Smooth muscle cell (in vitro differentiated cells): ENCODE results near the gene DPYD. TPM values are rescaled to one million over a fixed set of nuclear protein-coding genes. Genes with fewer than 3 reads are reported as not detected.

Source experiments
- DNase-seq: peaks from one replicate; lab custom pipeline; 2025; ENCODE audit not compliant: unreplicated experiment; lab: John Stamatoyannopoulos, UW
- H2AFZ ChIP-seq: fragments of 200-600 bp; sonication (generic); 2 replicates; pipeline ENCODE4 v1.6.0; 2016; ENCODE audit warnings: antibody characterized with exemption, low read depth, mild to moderate bottlenecking
- H3F3A ChIP-seq: fragments of 200-600 bp; sonication (generic); 2 replicates; pipeline ENCODE4 v1.6.0; 2017; ENCODE audit warnings: antibody characterized with exemption, low read depth
- H3K27ac ChIP-seq: fragments of 200-600 bp; sonication (generic); 2 replicates; pipeline ENCODE4 v1.5.1; 2016; ENCODE audit warnings: low read depth, mild to moderate bottlenecking
- H3K27me3 ChIP-seq: fragments of 200-600 bp; sonication (generic); 2 replicates; pipeline ENCODE4 v1.6.1; 2016; ENCODE audit warnings: low read depth, mild to moderate bottlenecking
- H3K36me3 ChIP-seq: fragments of 200-600 bp; sonication (generic); 2 replicates; pipeline ENCODE4 v1.5.1; 2016; ENCODE audit warnings: low read depth
- H3K4me1 ChIP-seq: fragments of 200-600 bp; sonication (generic); 2 replicates; pipeline ENCODE4 v1.5.1; 2016; ENCODE audit warnings: low read depth
- H3K4me2 ChIP-seq: fragments of 200-600 bp; sonication (generic); 2 replicates; pipeline ENCODE4 v1.6.0; 2016; ENCODE audit warnings: mild to moderate bottlenecking
- H3K4me3 ChIP-seq: fragments of 200-600 bp; sonication (generic); 2 replicates; pipeline ENCODE4 v1.5.1; 2016; ENCODE audit warnings: mild to moderate bottlenecking
- H3K79me2 ChIP-seq: fragments of 200-600 bp; sonication (generic); 2 replicates; pipeline ENCODE4 v1.6.0; 2016; ENCODE audit warnings: low read depth, mild to moderate bottlenecking
- H3K9ac ChIP-seq: fragments of 200-600 bp; sonication (generic); 2 replicates; pipeline ENCODE4 v1.6.0; 2016; ENCODE audit warnings: low read depth
- H3K9me3 ChIP-seq: fragments of 200-600 bp; sonication (generic); replicated peaks from 2 replicates; pipeline ENCODE4 v1.5.1; 2016; ENCODE audit warnings: low read depth
- H4K20me1 ChIP-seq: fragments of 200-600 bp; sonication (generic); 2 replicates; pipeline ENCODE4 v1.6.0; 2016; ENCODE audit warnings: low read depth
- WGBS: methylation state at CpG from one replicate; pipeline ENCODE4 v1.1.7; 2016; ENCODE audit warnings: low lambda C conversion rate; 5-methylcytosine and 5-hydroxymethylcytosine counted together
- polyA plus RNA-seq: library from polyadenylated mRNA; unstranded; fragments of >200 nt; fragmentation: Nextera tagmentation; extraction: Ambion mirVana; gene quantifications from 2 replicates; pipeline ENCODE4 v1.2.1, GENCODE V29; 2016
- total RNA-seq: library from RNA; depleted of rRNA; stranded (reverse); fragments of >200 nt; gene quantifications from 2 replicates; pipeline ENCODE4 v1.2.3, GENCODE V29; 2014
- TF ChIP-seq, protein P1 (sequence below): fragments of 200-600 bp; sonication (generic); IDR thresholded peaks from 2 replicates; pipeline ENCODE4 v1.5.1; 2017; ENCODE audit warnings: borderline replicate concordance, mild to moderate bottlenecking, antibody characterized with exemption; ENCODE audit not compliant: insufficient read depth, poor library complexity, severe bottlenecking

Gene DPYD
- total and polyA plus RNA-seq, 2 experiments from 2014 or later: 1.8 to 2.0 TPM

DNA sequence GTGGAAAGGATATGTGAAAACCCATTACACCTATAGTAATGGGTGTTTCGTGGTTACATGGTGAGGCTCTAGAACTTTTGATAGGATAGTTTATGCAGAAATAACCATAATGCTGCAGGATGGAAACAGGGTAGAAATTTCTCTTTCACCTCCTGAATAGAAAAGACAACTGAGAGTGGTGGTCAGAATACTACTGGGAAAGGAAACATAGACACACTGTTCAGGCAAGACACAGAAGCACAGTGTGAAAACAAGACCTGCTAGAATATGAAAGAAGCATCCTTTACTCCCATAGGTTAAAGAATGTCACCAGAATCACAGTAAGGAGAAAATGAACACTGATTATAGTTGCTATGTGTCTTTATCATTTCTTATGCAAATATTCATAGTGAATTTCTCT lies 496.6 kb downstream of the DPYD start:
- Histone ChIP-seq H3K4me1 (no peaks in the 10 kb centered on the region), H3K4me2 (no peak overlapping the region), H3K36me3 (no peaks in the 10 kb centered on the region), H3K27ac (no peak overlapping the region), H3K79me2 (no peaks in the 10 kb centered on the region), H3K9me3 (no peaks in the 10 kb centered on the region), H3K27me3 (no peaks in the 10 kb centered on the region), H3K4me3 (no peak overlapping the region), H2AFZ (no peak overlapping the region), H3K9ac (no peak overlapping the region), H4K20me1 (no peaks in the 10 kb centered on the region), H3F3A (no peaks in the 10 kb centered on the region)
- TF ChIP-seq, protein P1, sequence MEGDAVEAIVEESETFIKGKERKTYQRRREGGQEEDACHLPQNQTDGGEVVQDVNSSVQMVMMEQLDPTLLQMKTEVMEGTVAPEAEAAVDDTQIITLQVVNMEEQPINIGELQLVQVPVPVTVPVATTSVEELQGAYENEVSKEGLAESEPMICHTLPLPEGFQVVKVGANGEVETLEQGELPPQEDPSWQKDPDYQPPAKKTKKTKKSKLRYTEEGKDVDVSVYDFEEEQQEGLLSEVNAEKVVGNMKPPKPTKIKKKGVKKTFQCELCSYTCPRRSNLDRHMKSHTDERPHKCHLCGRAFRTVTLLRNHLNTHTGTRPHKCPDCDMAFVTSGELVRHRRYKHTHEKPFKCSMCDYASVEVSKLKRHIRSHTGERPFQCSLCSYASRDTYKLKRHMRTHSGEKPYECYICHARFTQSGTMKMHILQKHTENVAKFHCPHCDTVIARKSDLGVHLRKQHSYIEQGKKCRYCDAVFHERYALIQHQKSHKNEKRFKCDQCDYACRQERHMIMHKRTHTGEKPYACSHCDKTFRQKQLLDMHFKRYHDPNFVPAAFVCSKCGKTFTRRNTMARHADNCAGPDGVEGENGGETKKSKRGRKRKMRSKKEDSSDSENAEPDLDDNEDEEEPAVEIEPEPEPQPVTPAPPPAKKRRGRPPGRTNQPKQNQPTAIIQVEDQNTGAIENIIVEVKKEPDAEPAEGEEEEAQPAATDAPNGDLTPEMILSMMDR: no peak
- no peak for DNase-seq
- WGBS: 81% methylated on average over 1 of the region's 1 CpG

DNA sequence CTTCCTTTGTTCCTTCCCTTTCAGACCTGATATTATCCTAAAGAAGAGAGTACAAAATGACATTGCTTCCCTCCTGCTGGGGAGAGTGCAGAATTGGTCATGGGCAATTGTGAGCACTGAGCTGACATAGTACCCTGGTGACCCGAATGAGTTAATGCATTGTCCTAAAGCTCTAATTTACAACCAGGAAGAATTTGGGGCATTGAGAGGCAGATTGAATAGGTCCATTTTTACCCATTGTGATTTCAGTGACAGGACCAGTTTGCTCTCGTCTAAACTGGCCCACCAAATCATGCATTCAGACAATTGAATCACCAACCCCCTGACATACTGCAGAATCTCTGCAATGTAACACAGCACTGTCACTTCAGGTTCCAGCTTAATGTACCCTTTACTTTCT lies 497.4 kb downstream of the DPYD start:
- 70% methylated on average over 2 of the region's 2 CpGs for WGBS
- no peaks in the 10 kb centered on the region for H3K27me3 ChIP-seq
- H4K20me1 ChIP-seq: no peaks in the 10 kb centered on the region
- no peak for DNase-seq
- H3K9ac ChIP-seq: no peak overlapping the region
- H3K9me3 ChIP-seq: no peaks in the 10 kb centered on the region
- TF ChIP-seq, protein P1: no peak
- no peaks in the 10 kb centered on the region for H3K36me3 ChIP-seq
- no peaks in the 10 kb centered on the region for H3K4me1 ChIP-seq
- H2AFZ ChIP-seq: no peak overlapping the region
- no peak overlapping the region for H3K4me2 ChIP-seq
- no peaks in the 10 kb centered on the region for H3K79me2 ChIP-seq
- no peak overlapping the region for H3K27ac ChIP-seq
- H3K4me3 ChIP-seq: no peak overlapping the region
- no peaks in the 10 kb centered on the region for H3F3A ChIP-seq

DNA sequence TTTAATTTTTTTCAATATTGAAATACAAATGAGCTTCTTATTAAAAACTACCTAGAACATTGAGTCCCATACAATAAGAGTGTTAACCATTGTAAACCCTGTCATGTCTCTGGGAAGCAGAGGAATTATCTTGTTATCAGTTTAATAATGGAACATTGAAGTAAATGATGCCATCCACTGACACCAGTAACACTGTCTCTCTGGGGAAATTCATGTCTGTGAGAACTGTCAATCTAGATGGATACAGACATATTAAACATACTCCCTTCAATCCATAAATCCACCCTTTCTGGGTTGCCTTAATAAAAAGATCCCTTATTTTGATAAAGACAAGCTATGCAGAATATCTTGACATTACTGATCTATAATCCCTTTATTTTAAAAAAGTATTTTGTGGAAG lies 503.2 kb downstream of the DPYD start:
- H3K4me1 ChIP-seq: no peaks in the 10 kb centered on the region
- H3K9me3 ChIP-seq: no peaks in the 10 kb centered on the region
- no peaks in the 10 kb centered on the region for H3F3A ChIP-seq
- TF ChIP-seq, protein P1: no peak
- H3K79me2 ChIP-seq: no peaks in the 10 kb centered on the region
- no peaks in the 10 kb centered on the region for H3K36me3 ChIP-seq
- no peak overlapping the region for H2AFZ ChIP-seq
- H3K27me3 ChIP-seq: no peaks in the 10 kb centered on the region
- H3K4me3 ChIP-seq: no peak overlapping the region
- no peak for DNase-seq
- H3K27ac ChIP-seq: no peak overlapping the region
- H3K9ac ChIP-seq: no peak overlapping the region
- H3K4me2 ChIP-seq: no peak overlapping the region
- H4K20me1 ChIP-seq: no peaks in the 10 kb centered on the region

DNA sequence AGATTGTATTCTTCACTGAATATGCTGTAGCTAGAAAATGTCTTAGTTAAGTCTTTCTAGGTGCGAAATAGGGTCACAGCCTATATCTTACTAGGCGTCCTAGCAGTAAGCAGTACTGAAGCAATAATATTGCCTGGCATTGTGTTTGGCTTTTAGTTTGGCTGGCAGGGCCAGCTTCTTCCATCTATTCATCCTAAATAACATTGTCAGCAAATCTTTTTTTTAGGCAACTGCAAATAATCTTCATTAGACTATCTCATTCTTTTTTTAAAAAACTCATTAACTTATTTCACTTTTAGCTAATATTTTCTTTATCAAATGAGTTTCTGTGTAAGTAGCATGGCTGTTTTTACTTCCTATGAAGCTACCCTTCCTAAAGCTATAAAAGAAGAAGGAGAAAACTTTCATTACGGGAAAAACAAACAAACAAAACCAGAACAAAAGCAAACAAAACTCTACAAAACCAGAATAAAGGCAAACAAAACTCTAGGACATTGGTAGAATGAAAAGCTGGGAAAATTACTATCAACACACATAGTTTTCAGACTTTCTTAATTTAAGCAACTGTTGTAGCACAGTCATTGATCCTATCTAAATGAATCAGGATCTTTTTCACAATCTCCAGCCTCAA lies 506.0 kb downstream of the DPYD start:
- Histone ChIP-seq H3K4me2 (no peak overlapping the region), H3K36me3 (no peaks in the 10 kb centered on the region), H2AFZ (no peak overlapping the region), H3K9ac (no peak overlapping the region), H3K79me2 (no peaks in the 10 kb centered on the region), H3K27ac (no peak overlapping the region), H3K4me3 (no peak overlapping the region), H3K4me1 (no peaks in the 10 kb centered on the region), H3K27me3 (no peaks in the 10 kb centered on the region), H4K20me1 (no peaks in the 10 kb centered on the region), H3F3A (no peaks in the 10 kb centered on the region), H3K9me3 (no peaks in the 10 kb centered on the region)
- TF ChIP-seq, protein P1: no peak
- no peak for DNase-seq
- 88% methylated on average over 3 of the region's 3 CpGs for WGBS
